Lung (tissue), 12 donors: ENCODE data around the gene CEP41. TPM values are rescaled to one million over a fixed set of nuclear protein-coding genes. Genes with fewer than 3 reads are reported as not detected.

Experiments used
- ATAC-seq: fragments of 200-7000 bp; cut with Tn5 transposase; one replicate; pipeline ENCODE4 v1.9.1; 2020; ENCODE audit warnings: moderate number of reproducible peaks; ENCODE audit not compliant: insufficient read depth, low FRiP score
- DNase-seq, 3 donors: peaks; one replicate each; pipeline ENCODE4 v3.0.0-alpha.2; 2013 to 2017
- H3K27ac ChIP-seq, 2 donors: one replicate each; pipeline ENCODE4 v1.5.1; 2013; ENCODE audit warnings: mild to moderate bottlenecking in 2 of 2, moderate library complexity in 2 of 2, control low read depth in 1 of 2, inconsistent platforms in 1 of 2, low read depth in 1 of 2, low read length in 1 of 2
- H3K27me3 ChIP-seq, 3 donors: one replicate each; pipeline ENCODE4 v1.5.1; 2013; ENCODE audit warnings: low read length in 2 of 3; ENCODE audit not compliant: control insufficient read depth in 3 of 3, insufficient read depth in 3 of 3
- H3K36me3 ChIP-seq, 4 donors: one replicate each; pipeline ENCODE4 v1.5.1; 2013; ENCODE audit warnings: low read length in 4 of 4, mild to moderate bottlenecking in 1 of 4, moderate library complexity in 1 of 4; ENCODE audit not compliant: control insufficient read depth in 4 of 4, insufficient read depth in 4 of 4
- H3K4me1 ChIP-seq, 5 donors: one replicate each; pipeline ENCODE4 v1.5.1; 2013; ENCODE audit warnings: low read length in 5 of 5, mild to moderate bottlenecking in 2 of 5, moderate library complexity in 1 of 5; ENCODE audit not compliant: control insufficient read depth in 5 of 5, insufficient read depth in 5 of 5
- H3K4me3 ChIP-seq: one replicate; pipeline ENCODE4 v1.5.1; 2013; ENCODE audit warnings: mild to moderate bottlenecking, control low read depth, moderate library complexity
- H3K9ac ChIP-seq, 2 donors: one replicate each; pipeline ENCODE4 v1.5.1; 2013; ENCODE audit warnings: low read length in 2 of 2, control low read depth in 1 of 2; ENCODE audit not compliant: insufficient read depth in 1 of 2
- H3K9me3 ChIP-seq, 4 donors: one replicate each; pipeline ENCODE4 v1.5.1; 2013; ENCODE audit warnings: low read length in 3 of 4, mild to moderate bottlenecking in 1 of 4, moderate library complexity in 1 of 4; ENCODE audit not compliant: control insufficient read depth in 4 of 4, insufficient read depth in 3 of 4
- WGBS, 2 donors: extraction: QIAGEN DNeasy Blood & Tissue Kit; methylation state at CpG; one replicate each; pipeline ENCODE4 v1.1.7; 2013; 5-methylcytosine and 5-hydroxymethylcytosine counted together
- polyA plus RNA-seq, 2 donors: library from polyadenylated mRNA; stranded (reverse); fragments of 200-250 nt; gene quantifications; one replicate each; pipeline ENCODE4 v1.2.1, GENCODE V29; 2013
- total RNA-seq, 2 donors: library from RNA; depleted of rRNA in 1 of 2; stranded (reverse); fragments of >200 nt in 1 of 2; gene quantifications; one replicate each; pipeline ENCODE4 v1.2.1, GENCODE V29; 2014 to 2021
- TF ChIP-seq, protein P1 (sequence below): IDR thresholded peaks from 2 replicates; pipeline ENCODE4 v1.5.1; 2012; ENCODE audit warnings: mild to moderate bottlenecking; ENCODE audit errors: control extremely low read depth, extremely low read depth
- donor health status: control.
- donor health status: control.
- donor health status: Bipolar disorder and iron deficiency.
- donor health status: healthy.
- donor health status: DM: yes; HTN: yes; CAD: no.

The CEP41 gene
- total and polyA plus RNA-seq, 4 donors = 3.7 to 15.3 (median 11.6) TPM

DNA sequence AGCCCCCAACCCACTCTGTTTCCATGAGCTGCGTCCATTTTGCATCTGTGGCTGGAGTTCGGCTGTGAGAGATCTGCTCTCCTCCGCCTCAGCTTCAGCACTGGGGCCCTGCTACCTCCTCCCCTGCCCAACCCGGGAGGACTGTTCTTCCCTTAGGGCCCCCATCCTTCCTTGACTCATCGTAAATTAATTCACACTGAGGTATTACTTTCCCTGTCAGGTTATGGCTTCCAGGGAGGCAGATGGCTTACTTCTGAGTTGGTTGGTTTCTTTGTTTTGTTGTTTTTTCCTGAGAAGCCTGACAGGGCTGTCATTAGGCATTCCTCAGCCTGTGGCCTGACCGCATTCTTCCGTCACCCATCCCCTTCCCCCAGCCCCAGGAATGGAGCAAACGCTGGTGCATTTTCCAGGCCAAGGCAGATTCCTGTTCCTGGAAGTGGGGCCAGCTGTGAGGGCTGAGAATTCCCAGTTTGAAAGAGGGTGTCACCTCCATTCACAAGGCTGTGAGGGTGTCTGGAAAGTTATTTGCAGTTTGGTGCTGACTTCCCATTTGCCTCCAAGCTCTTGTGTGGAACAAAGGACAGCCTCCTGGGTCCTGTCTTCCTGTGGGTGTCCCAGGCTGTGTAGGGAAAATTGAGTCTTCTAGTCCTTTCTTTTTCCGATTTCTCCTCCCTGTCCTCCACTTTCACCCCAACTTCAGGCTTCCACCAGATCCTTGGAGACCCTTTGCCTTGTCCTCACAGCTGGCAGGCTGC is 84.5 kb downstream of the CEP41 start:
- ATAC-seq (peak; percentile 37), DNase-seq (peak; percentile 89 to 91 (median 90))
- WGBS, 2 donors = 49 to 59% methylated on average over 9 of the region's 9 CpGs
- Histone ChIP-seq H3K9me3 (peaks cover 0 to 11% (median 3%) of the 10 kb centered on the region in 4 donors), H3K27me3 (no peaks in the 10 kb centered on the region), H3K9ac (peak overlapping the region in 1 of 2 donors; percentile 50), H3K4me1 (peaks cover 0 to 40% (median 12%) of the 10 kb centered on the region in 5 donors), H3K4me3 (no peak overlapping the region), H3K36me3 (no peaks in the 10 kb centered on the region), H3K27ac (peak overlapping the region in 1 of 2 donors; percentile 84)
- TF ChIP-seq, protein P1, sequence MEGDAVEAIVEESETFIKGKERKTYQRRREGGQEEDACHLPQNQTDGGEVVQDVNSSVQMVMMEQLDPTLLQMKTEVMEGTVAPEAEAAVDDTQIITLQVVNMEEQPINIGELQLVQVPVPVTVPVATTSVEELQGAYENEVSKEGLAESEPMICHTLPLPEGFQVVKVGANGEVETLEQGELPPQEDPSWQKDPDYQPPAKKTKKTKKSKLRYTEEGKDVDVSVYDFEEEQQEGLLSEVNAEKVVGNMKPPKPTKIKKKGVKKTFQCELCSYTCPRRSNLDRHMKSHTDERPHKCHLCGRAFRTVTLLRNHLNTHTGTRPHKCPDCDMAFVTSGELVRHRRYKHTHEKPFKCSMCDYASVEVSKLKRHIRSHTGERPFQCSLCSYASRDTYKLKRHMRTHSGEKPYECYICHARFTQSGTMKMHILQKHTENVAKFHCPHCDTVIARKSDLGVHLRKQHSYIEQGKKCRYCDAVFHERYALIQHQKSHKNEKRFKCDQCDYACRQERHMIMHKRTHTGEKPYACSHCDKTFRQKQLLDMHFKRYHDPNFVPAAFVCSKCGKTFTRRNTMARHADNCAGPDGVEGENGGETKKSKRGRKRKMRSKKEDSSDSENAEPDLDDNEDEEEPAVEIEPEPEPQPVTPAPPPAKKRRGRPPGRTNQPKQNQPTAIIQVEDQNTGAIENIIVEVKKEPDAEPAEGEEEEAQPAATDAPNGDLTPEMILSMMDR = no peak

DNA sequence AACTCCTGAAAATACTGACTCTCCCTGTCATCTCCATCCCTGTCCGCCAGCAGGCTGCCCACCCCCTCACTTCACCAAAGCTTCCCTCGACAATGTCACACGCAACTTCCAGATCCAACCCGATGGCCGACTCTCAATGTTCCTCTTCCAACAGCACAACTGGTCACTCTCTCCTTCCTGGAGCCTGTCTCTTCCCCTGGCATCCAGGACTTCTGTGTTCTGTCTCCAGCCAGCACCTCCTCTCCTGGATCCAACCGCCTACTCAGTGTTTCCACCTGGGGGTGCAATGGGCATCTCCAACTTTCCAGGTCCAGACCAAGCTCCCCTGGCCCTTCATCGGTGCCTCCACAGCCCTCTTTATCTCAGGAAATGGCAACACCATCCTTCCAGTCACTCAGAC is 87.6 kb downstream of the CEP41 start:
- Histone ChIP-seq H3K27ac (peak overlapping the region in 1 of 2 donors; percentile 18), H3K36me3 (no peaks in the 10 kb centered on the region)
- ATAC-seq = no peak

DNA sequence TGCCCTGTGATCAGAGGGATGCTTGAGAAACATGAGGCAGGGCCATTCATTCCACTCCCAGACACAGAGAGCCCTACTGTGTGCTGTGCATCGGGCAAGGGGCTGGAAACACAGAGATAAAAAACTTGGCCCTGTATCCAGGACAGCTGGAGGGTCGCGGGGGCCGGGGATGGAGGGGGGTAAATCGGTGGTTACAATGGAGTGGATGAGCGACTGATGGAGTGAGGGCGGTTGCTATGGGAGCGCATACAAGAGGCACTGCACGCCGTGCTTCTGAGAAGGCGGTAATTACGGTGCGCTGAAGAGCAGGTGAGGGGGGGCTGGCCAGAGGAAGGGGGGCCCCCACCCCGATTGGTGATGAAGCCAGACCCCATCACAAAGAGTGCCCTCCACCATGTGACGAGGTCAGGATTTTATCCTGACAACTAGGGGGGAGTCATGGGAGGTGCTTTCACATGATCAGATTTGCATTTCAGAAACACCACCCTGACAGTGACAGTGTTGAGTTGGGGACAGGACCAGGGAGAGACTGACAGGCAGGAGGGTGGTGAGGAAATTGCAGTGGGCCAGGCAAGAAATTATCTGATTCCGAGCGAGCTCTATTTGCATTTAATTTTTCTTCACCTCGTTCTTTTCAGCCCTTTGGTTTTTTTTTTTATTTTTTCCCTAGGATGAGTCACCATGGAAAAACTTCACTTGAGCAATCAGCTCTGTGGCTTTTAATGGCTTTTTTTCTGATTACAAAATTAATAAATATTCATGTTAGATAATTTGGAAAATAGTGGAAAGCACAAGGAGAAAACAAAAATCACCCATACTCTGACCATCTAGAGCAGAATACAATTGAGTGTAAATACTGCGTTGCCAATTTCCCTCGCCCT is 88.4 kb downstream of the CEP41 start:
- no peaks in the 10 kb centered on the region for H3K9me3 ChIP-seq
- peak overlapping the region in 1 of 2 donors; percentile 66 for H3K9ac ChIP-seq
- ATAC-seq (no peak), DNase-seq (peak; percentile 77 to 88 (median 86))
- peaks cover 0 to 59% (median 23%) of the 10 kb centered on the region in 5 donors for H3K4me1 ChIP-seq
- no peaks in the 10 kb centered on the region for H3K27me3 ChIP-seq
- no peak overlapping the region for H3K4me3 ChIP-seq
- 57 to 77% methylated on average over 20 of the region's 20 CpGs for WGBS, 2 donors
- TF ChIP-seq, protein P1 = no peak
- no peaks in the 10 kb centered on the region for H3K36me3 ChIP-seq
- H3K27ac ChIP-seq = peak overlapping the region in 1 of 2 donors; percentile 73

More for the DNA sequence above, 87.6 kb downstream of the CEP41 start:
- WGBS, 2 donors = 77 to 84% methylated on average over 7 of the region's 7 CpGs
- Histone ChIP-seq H3K9ac (peak overlapping the region in 1 of 2 donors; percentile 39), H3K9me3 (no peaks in the 10 kb centered on the region), H3K4me3 (no peak overlapping the region), H3K4me1 (peaks cover 0 to 59% (median 23%) of the 10 kb centered on the region in 5 donors), H3K27me3 (no peaks in the 10 kb centered on the region)
- DNase-seq = no peak
- TF ChIP-seq, protein P1 = no peak
